ENCODE results near the gene ZNF646.

The ZNF646 gene

DNA sequence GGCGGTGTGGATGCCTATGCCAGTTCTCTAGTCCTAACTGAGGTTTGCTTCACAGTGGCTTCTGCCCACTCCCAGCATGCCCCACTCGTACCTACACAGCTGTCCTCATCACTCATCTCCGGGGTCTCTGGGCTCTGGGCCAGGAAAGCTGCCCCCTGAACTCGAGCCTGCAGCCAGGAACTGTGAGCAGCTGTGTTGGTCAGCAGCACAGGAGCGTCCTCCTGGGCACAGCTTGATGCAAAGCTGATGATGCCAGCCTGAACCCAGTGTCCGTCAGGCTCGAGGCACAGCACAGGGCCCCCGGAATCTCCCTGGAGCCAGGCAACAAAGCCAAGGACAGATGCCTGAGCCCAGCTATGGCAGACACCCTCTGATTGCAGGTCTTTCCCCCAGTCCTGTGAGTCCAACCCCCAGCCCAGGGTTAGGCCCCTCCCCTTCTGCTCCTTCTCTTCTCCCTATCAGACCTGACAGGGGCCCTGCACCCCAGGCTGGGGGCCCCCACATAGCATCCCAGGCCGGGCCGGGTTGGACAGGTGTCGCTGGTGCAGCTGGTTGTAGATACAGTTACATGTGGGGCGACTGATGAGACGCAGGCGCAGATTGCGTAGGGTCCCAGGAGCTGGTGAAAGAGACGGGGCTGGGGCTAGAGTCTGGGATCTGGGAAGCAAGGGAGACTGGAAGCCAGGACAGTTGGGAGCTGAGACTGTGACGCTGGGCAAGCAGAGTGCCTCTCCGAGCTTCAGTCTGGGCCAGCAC is 11.8 kb downstream of the ZNF646 start:
- DNase-seq (ENCODE audit: insufficient read length, low spot score) (no peak), FAIRE-seq (no peak)
- TF ChIP-seq, protein P1, sequence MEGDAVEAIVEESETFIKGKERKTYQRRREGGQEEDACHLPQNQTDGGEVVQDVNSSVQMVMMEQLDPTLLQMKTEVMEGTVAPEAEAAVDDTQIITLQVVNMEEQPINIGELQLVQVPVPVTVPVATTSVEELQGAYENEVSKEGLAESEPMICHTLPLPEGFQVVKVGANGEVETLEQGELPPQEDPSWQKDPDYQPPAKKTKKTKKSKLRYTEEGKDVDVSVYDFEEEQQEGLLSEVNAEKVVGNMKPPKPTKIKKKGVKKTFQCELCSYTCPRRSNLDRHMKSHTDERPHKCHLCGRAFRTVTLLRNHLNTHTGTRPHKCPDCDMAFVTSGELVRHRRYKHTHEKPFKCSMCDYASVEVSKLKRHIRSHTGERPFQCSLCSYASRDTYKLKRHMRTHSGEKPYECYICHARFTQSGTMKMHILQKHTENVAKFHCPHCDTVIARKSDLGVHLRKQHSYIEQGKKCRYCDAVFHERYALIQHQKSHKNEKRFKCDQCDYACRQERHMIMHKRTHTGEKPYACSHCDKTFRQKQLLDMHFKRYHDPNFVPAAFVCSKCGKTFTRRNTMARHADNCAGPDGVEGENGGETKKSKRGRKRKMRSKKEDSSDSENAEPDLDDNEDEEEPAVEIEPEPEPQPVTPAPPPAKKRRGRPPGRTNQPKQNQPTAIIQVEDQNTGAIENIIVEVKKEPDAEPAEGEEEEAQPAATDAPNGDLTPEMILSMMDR (IDR thresholded peaks at IDR 0.05; ENCODE audit: insufficient read depth, missing control alignments), result no peak

DNA sequence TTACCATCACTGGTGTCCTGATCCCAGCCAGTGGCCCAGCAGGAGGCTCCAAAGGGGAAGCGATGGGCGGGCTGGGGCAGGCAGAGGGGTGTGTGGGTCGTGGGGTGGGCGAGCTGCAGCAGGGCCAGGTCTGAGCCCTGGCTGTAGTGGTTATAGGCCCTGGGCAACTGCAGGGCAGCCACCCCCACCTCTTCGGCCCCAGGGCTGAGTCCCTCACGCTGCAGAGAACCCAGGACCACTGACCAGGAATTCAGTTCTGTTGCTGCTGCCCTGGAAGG is 12.3 kb downstream of the ZNF646 start:
- DNase-seq (ENCODE audit: insufficient read length, low spot score) (no peak), FAIRE-seq (no peak)
- TF ChIP-seq, protein P1 (IDR thresholded peaks at IDR 0.05; ENCODE audit: insufficient read depth, missing control alignments), result no peak

DNA sequence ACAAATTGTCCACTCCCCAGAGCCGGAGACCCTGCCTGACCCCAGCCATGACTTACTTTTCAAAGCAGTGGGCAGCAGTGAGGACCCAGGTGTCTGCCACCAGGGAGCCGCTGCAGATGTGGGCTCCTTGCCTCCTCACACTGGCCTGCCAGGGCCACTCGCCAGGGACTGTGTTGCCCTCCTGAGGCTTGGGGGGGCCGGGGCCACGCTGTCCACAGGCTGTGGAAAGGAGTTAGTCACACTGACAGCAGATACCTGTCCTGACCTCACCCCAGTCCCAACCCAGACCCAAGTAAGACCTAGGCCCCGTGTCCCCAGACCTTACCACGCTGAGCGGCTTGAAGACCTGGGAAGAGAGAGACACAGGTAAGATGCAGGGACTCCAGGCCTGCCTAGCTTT is 13.3 kb downstream of the ZNF646 start:
- FAIRE-seq, result no peak
- TF ChIP-seq, protein P1 (IDR thresholded peaks at IDR 0.05; ENCODE audit: insufficient read depth, missing control alignments), result no peak
- DNase-seq (ENCODE audit: insufficient read length, low spot score), result no peak

DNA sequence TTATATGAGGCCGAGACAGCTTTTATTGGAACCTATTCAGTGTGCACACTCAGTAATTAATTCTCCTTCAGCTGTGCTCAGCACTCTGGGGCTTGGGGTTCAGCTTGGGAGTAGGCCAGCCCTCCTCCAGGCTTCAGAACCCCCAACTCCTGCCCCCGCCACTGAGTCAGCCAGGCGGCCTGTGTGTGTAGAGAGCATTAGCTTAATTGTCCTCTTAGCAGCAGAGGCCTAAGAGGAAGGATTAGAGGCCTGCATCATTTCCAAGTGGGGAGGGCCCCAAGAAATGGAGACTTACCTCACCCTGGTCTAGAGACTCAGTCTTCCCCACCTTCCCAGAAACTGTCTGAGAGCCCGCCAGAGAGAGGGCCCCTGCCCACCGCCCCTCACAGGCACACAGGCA is 13.7 kb downstream of the ZNF646 start:
- no peak for FAIRE-seq
- peak; percentile 79 for DNase-seq (ENCODE audit: insufficient read length, low spot score)
- TF ChIP-seq, protein P1 (IDR thresholded peaks at IDR 0.05; ENCODE audit: insufficient read depth, missing control alignments), result no peak

DNA sequence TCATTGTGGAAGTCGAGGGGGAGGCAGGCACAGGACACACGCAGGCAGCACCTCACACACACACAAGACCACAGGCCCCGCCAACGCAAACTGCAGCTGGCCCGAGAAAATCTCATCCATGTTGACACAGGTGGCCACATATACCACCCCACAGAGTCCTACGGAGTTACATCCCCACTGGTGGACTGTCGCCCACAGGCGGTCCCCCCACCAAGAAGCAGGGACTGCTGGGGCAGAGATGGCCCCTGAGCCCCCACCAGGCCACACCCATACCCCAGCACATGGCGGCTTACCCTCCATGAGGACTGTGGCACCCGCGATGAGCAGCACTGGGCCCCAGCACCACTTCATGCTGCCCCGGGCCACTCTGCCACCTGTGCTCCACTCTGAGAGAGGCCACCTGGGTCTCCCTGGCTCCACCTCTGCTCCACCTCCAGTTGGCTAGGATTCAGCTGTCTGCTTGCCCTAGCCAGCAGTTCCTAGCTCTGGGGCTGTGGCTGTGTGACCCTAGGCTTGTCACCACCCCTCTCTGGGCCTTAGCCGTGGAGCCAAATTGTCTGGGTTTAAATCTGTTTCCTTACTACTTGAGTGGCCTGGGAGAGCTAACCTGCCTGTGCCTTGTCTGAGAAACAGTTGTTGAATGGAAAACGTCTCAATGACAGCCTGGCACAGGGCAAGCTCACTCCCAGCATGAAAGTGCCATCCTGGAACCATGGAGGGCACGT is 14.4 kb downstream of the ZNF646 start, which contains the start of gene PRSS53:
TSS of gene PRSS53 (minus strand) at position 485 of the 725 bp plus-strand sequence. CDS start at position 351, 134 bp downstream.
- no peak for FAIRE-seq
- TF ChIP-seq, protein P1 (IDR thresholded peaks at IDR 0.05; ENCODE audit: insufficient read depth, missing control alignments), result no peak

DNA sequence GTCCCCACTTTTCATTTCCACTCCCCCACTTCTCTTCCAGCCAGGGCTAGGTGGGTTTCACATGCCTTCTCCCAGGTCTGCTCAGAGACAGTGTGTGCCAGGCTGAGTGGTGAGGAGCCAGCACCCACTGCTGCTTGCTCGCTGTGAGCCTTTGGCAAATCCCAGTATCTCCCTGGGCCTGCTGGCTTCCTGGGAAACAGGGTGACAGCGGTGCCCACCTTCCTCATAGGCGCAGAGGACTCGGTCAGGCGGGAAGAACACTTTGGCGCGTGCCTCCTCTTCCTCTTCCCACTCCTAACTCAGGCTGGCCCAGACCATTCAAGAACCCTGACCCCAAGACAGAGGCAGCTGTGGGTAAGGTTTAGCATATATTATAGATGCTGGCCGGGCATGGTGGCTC is 15.0 kb downstream of the ZNF646 start:
- no peak for DNase-seq (ENCODE audit: insufficient read length, low spot score)
- FAIRE-seq, result no peak
- TF ChIP-seq, protein P1 (IDR thresholded peaks at IDR 0.05; ENCODE audit: insufficient read depth, missing control alignments), result no peak

More for the DNA sequence above, 14.4 kb downstream of the ZNF646 start, which contains the start of gene PRSS53:
- DNase-seq (ENCODE audit: insufficient read length, low spot score), result no peak

DNA sequence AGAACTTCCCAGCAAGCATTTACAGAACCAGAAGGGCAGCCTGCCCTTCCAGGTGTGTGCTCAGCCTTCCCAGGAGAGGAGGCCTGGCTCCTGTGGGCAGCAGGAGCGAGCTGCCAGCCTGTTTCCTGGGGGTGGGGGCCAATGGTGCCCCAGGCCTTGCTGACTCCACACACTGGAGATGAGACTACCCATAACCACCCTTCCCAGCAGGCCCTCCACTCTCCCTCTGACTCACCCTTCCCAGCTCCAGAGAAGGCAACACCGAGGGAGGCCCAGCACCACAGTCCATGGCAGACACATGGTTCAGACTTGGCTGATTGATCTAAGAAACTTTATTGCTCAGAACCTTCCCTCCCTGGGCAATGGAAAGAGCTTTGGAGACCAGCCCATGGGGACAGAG is 16.3 kb downstream of the ZNF646 start:
- DNase-seq (ENCODE audit: insufficient read length, low spot score) (no peak), FAIRE-seq (no peak)
- TF ChIP-seq, protein P1 (IDR thresholded peaks at IDR 0.05; ENCODE audit: insufficient read depth, missing control alignments), result no peak

All from D721Med (cell line).